Measurements from ENCODE around the gene LMAN1L. TPM values are rescaled to one million over a fixed set of nuclear protein-coding genes. Genes with fewer than 3 reads are reported as not detected.
A peak's percentile ranks its signal among the peaks of the same experiment; 100 is the strongest.

Gene LMAN1L
- total and polyA plus RNA-seq, 5 experiments from 2014 or later = 0.57 to 0.80 TPM; not detected in 3

DNA sequence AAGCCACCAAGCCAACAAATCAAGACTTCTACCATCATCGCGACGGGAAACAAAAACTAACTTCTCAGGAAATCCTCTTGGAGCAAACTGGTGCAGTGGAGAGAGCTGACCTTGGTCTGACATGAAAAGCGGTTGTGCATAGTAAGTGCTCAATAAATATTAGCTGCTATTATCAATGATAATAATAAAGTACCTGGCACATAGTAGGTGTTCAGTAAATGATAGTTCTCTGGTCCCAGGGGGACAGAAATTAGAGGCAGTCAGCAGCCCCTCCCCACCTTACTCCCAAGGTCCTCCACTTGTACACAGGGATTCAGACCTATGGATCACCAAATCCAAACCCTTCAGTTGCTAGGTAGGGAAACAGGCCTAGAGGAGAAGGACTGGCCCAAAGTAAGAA is 36.7 kb upstream of the LMAN1L start:
- peak overlapping the region; percentile 77 to 100 (median 98) for H3K27ac Mint-ChIP-seq
- H3K4me3 Mint-ChIP-seq = peak overlapping the region in 7 of 10 donors; percentile 12 to 85 (median 26)

GRCh38 chr15:74776821-74777768 is 35.5 kb upstream of the LMAN1L start:
- H3K4me1 Mint-ChIP-seq = peaks cover 48 to 87% (median 79%) of the 10 kb centered on the region in 4 donors
- H3K36me3 Mint-ChIP-seq = no peaks in the 10 kb centered on the region
- H3K4me3 Mint-ChIP-seq = peak overlapping the region; percentile 77 to 98 (median 90)
- DNase-seq = peak in 9 of 10 donors; percentile 45 to 70 (median 61)
- H3K27me3 Mint-ChIP-seq = peaks cover 0 to 2% (median 0%) of the 10 kb centered on the region in 5 donors
- POLR2A ChIA-PET = interaction anchor here (0.6 to 31.0 kb wide), 18 partner anchors 8 to 865 kb away, joined by 3 to 1300 read pairs (median 4); partner anchors contain the start of genes COX5A, CSK, MPI and RPP25
- ATAC-seq = peak; percentile 47 to 67
- H3K27ac Mint-ChIP-seq = peak overlapping the region; percentile 93 to 100 (median 98)
- no peaks in the 10 kb centered on the region for H3K9me3 Mint-ChIP-seq

More for the DNA sequence above, 36.7 kb upstream of the LMAN1L start:
- DNase-seq = no peak
- Mint-ChIP-seq H3K36me3 (no peaks in the 10 kb centered on the region), H3K9me3 (no peaks in the 10 kb centered on the region), H3K4me1 (peaks cover 45 to 91% (median 81%) of the 10 kb centered on the region in 4 donors), H3K27me3 (no peaks in the 10 kb centered on the region)
- POLR2A ChIA-PET = interaction anchor here (2.1 to 31.0 kb wide), 2 partner anchors 19 to 181 kb away, joined by 8 to 1300 read pairs; partner anchors contain the start of genes CSK and RPP25
- no peak for ATAC-seq

GRCh38 chr15:74777769-74778598 is 34.7 kb upstream of the LMAN1L start:
- DNase-seq = no peak
- POLR2A ChIA-PET = interaction anchor here (0.6 to 31.0 kb wide), 19 partner anchors 8 to 676 kb away, joined by 3 to 1300 read pairs (median 4); partner anchors contain the start of genes CLK3, COX5A, CSK and MPI
- Mint-ChIP-seq H3K36me3 (no peaks in the 10 kb centered on the region), H3K9me3 (no peaks in the 10 kb centered on the region), H3K27me3 (peaks cover 0 to 2% (median 0%) of the 10 kb centered on the region in 5 donors), H3K27ac (peak overlapping the region; percentile 93 to 100 (median 98)), H3K4me3 (peak overlapping the region; percentile 77 to 98 (median 92)), H3K4me1 (peaks cover 49 to 82% (median 76%) of the 10 kb centered on the region in 4 donors)
- ATAC-seq = no peak

DNA sequence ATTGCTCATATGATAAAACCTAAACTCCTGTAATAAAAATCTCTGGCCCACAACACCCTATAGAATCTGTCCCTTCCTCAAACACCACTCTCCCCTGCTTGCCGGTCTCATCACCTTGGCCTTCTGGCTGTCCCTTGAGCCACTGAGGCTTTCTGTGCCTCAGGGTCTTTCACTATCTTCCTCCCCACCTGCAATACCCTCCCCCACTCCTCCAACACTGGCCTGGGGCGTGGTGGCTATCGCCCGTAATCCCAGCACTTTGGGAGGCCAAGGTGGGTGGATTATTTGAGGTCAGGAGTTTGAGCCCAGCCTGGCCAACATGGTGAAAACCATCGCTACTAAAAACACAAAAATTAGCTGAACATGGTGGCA is 34.0 kb upstream of the LMAN1L start:
- H3K36me3 Mint-ChIP-seq = no peaks in the 10 kb centered on the region
- H3K4me3 Mint-ChIP-seq = peak overlapping the region in 9 of 10 donors; percentile 84 to 98 (median 93)
- ATAC-seq (no peak), DNase-seq (no peak)
- H3K4me1 Mint-ChIP-seq = peaks cover 52 to 79% (median 73%) of the 10 kb centered on the region in 4 donors
- peak overlapping the region; percentile 93 to 100 (median 98) for H3K27ac Mint-ChIP-seq
- peaks cover 0 to 2% (median 0%) of the 10 kb centered on the region in 5 donors for H3K27me3 Mint-ChIP-seq
- H3K9me3 Mint-ChIP-seq = no peaks in the 10 kb centered on the region
- POLR2A ChIA-PET = interaction anchor here (0.7 to 32.7 kb wide), 5 partner anchors 4 to 164 kb away, joined by 3 to 1300 read pairs (median 13); partner anchors contain the start of genes CLK3 and CSK

DNA sequence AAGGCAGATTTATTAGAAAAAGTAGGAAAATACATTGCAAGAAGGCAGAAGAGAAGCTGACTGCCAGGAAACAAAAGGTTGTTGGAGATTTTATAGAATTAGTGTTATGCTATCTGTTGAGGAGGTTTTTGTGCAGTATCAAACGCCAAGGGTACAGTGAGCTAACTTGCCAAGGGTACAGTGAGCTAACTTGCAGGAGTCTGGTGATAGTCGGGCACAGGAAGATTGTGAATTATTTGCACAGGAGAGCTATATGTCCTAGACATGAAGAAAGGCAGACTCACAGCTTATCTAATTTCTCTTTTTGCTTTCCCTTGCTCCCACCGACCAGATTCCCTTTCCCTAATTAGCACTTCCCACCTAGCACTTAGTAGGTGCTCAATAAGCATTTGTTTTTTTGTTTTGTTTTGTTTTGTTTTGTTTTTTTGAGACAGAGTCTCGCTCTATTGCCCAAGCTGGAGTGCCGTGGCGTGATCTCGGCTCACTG is 33.4 kb upstream of the LMAN1L start:
- DNase-seq (no peak), ATAC-seq (no peak)
- Mint-ChIP-seq H3K4me3 (peak overlapping the region in 9 of 10 donors; percentile 34 to 98 (median 93)), H3K4me1 (peaks cover 53 to 73% (median 72%) of the 10 kb centered on the region in 4 donors), H3K27ac (peak overlapping the region; percentile 93 to 100 (median 98)), H3K36me3 (no peaks in the 10 kb centered on the region), H3K9me3 (no peaks in the 10 kb centered on the region), H3K27me3 (peaks cover 0 to 2% (median 0%) of the 10 kb centered on the region in 5 donors)
- POLR2A ChIA-PET = interaction anchor here (0.6 to 32.7 kb wide), 5 partner anchors 4 to 164 kb away, joined by 3 to 1300 read pairs (median 9); partner anchors contain the start of genes CLK3 and CSK

DNA sequence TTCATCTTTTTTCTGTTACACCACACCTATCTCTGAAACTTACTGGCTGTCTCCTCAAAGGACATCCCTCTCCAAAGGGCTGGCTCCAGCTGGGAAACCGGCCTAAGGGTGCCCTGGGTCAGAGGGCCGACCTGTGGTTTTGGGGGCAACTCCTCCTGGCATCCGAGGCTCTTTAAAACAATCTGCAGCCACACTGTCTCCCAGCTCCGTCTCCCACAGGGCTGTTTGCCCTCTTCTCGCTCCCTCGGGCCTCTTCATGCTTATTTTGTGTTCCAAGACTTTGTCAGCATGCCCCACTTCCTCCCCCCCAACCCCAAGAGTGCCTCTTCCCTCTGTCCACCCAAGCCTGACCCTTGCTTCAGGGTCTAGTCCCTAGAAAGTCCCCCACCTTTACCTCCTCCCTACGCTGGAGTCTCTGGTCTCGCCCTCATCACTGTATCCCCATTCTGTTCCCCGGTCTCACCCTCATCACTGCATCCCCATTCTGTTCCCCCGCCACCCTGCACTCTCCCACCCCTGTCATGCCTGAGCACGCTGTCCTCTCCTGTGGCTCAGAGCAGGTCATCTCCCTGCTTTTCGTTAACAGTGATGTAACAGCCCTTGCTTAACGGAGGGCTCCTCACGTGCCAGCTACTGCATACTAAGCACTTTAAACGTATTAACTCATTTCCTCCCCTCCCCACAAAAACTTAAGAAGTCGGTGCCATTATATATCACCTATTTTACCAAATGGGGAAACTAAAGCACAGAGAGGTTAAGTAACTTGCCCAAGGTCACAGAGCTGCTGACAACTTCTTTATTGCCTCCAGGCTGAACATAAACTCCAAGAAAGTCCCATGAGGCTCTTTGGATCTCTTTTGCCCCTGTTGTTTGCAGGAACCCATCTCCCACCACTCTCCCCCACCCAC is 31.9 kb upstream of the LMAN1L start:
- Mint-ChIP-seq H3K36me3 (peaks cover 0 to 3% (median 0%) of the 10 kb centered on the region in 3 donors), H3K27ac (peak overlapping the region; percentile 93 to 100 (median 98)), H3K9me3 (no peaks in the 10 kb centered on the region), H3K4me3 (peak overlapping the region; percentile 85 to 98 (median 92)), H3K4me1 (peaks cover 57 to 79% (median 72%) of the 10 kb centered on the region in 4 donors), H3K27me3 (peaks cover 0 to 2% (median 0%) of the 10 kb centered on the region in 5 donors)
- peak in 5 of 10 donors; percentile 30 to 56 (median 37) for DNase-seq
- POLR2A ChIA-PET = interaction anchor here (0.6 to 32.7 kb wide), 12 partner anchors 2 to 169 kb away, joined by 3 to 1300 read pairs (median 3); partner anchors contain the start of genes CLK3, CSK and MPI
- peak; percentile 14 to 28 for ATAC-seq

GRCh38 chr15:74781431-74782258 is 31.0 kb upstream of the LMAN1L start, which contains the start of gene CSK:
CSK (plus strand) TSS chr15:74782080; CDS start chr15:74798298, 16,218 bp downstream.
- ATAC-seq = peak; percentile 59 to 62
- no peaks in the 10 kb centered on the region for H3K9me3 Mint-ChIP-seq
- H3K4me3 Mint-ChIP-seq = peak within 1 kb of the TSS; percentile 85 to 98 (median 96)
- DNase-seq = peak; percentile 64 to 92 (median 82)
- H3K27ac Mint-ChIP-seq = peak within 1 kb of the TSS; percentile 93 to 100 (median 98)
- H3K4me1 Mint-ChIP-seq = peaks cover 59 to 84% (median 72%) of the 10 kb centered on the region in 4 donors
- peaks cover 0 to 3% (median 0%) of the 10 kb centered on the region in 3 donors for H3K36me3 Mint-ChIP-seq
- POLR2A ChIA-PET = interaction anchor here (1.0 to 32.7 kb wide), 10 partner anchors 1 to 167 kb away, joined by 3 to 1300 read pairs (median 4); partner anchors contain the start of genes CLK3, CSK, MPI and ULK3
- peaks cover 0 to 2% (median 0%) of the 10 kb centered on the region in 5 donors for H3K27me3 Mint-ChIP-seq

DNA sequence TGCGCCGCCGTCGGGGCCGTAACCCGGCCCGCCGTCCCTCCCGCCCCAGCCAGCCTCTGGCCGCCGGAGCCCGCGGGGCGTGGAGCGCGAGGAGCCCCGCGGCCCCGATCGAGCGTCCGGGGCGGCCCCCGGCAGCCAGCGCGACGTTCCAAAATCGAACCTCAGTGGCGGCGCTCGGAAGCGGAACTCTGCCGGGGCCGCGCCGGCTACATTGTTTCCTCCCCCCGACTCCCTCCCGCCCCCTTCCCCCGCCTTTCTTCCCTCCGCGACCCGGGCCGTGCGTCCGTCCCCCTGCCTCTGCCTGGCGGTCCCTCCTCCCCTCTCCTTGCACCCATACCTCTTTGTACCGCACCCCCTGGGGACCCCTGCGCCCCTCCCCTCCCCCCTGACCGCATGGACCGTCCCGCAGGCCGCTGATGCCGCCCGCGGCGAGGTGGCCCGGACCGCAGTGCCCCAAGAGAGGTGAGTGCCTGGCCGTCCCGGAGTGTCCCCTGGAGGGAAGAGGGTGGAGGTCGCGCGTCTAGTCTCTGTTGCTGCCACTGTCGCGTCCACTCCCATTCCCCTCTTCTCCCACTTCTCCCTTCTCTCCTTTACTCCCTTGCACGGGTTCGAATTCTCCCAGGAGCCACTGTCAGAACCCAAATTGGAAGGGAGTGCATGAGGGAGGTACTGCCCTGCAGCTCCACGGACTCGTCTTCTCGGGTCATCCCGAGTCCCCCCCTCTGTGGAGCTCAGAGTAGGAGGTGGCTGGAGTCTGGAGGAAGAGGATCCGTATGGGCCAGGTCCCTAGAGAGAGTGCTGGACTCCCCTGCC is 30.2 kb upstream of the LMAN1L start:
- H3K4me3 Mint-ChIP-seq = peak overlapping the region; percentile 85 to 97 (median 93)
- POLR2A ChIA-PET = interaction anchor here (1.0 to 32.7 kb wide), 10 partner anchors 0 to 669 kb away, joined by 3 to 1300 read pairs (median 8); partner anchors contain the start of genes CLK3, CSK, SIN3A and ULK3
- H3K27ac Mint-ChIP-seq = peak overlapping the region; percentile 86 to 99 (median 94)
- peaks cover 0 to 3% (median 0%) of the 10 kb centered on the region in 3 donors for H3K36me3 Mint-ChIP-seq
- ATAC-seq (peak; percentile 38 to 43), DNase-seq (peak in 9 of 10 donors; percentile 58 to 83 (median 69))
- H3K27me3 Mint-ChIP-seq = peaks cover 0 to 2% (median 0%) of the 10 kb centered on the region in 5 donors
- H3K9me3 Mint-ChIP-seq = no peaks in the 10 kb centered on the region
- H3K4me1 Mint-ChIP-seq = peaks cover 54 to 77% (median 70%) of the 10 kb centered on the region in 4 donors

All from naive thymus-derived CD8-positive, alpha-beta T cell (primary cell).